COLO668 (cell line): ENCODE measurements around the gene PATJ.

Source experiments
- DNase-seq: peaks from one replicate; lab custom pipeline; 2025; ENCODE audit not compliant: unreplicated experiment; lab: John Stamatoyannopoulos, UW

The PATJ gene

GRCh38 chr1:62043154-62043553 lies 300.9 kb downstream of the PATJ start:
- no peak for DNase-seq

GRCh38 chr1:62045574-62045973 lies 303.3 kb downstream of the PATJ start:
- DNase-seq, result peak; percentile 52

GRCh38 chr1:62046927-62047326 lies 304.6 kb downstream of the PATJ start:
- no peak for DNase-seq

- no peak for DNase-seq
These were observed 307.9 kb downstream of the PATJ start for GRCh38 chr1:62050165-62050564.

GRCh38 chr1:62052946-62053345 lies 310.7 kb downstream of the PATJ start:
- DNase-seq, result no peak

- no peak for DNase-seq
These were observed 311.9 kb downstream of the PATJ start for GRCh38 chr1:62054188-62054587.

GRCh38 chr1:62057230-62057629 lies 314.9 kb downstream of the PATJ start:
- no peak for DNase-seq

GRCh38 chr1:62057641-62058290 lies 315.5 kb downstream of the PATJ start:
- no peak for DNase-seq

- DNase-seq, result no peak
These were observed 316.7 kb downstream of the PATJ start for GRCh38 chr1:62058956-62059355.

GRCh38 chr1:62062087-62062486 lies 319.8 kb downstream of the PATJ start:
- no peak for DNase-seq

GRCh38 chr1:62064829-62065407 lies 322.6 kb downstream of the PATJ start:
- no peak for DNase-seq

- no peak for DNase-seq
These were observed 324.4 kb downstream of the PATJ start for GRCh38 chr1:62066713-62067112.

GRCh38 chr1:62068416-62068843 lies 326.1 kb downstream of the PATJ start:
- no peak for DNase-seq

- no peak for DNase-seq
These were observed 326.7 kb downstream of the PATJ start for GRCh38 chr1:62068978-62069377.

GRCh38 chr1:62070384-62071011 lies 328.2 kb downstream of the PATJ start:
- DNase-seq, result no peak

GRCh38 chr1:62071695-62072094 lies 329.4 kb downstream of the PATJ start:
- no peak for DNase-seq

- no peak for DNase-seq
These were observed 334.0 kb downstream of the PATJ start for GRCh38 chr1:62076286-62076685.

- DNase-seq, result no peak
These were observed 335.5 kb downstream of the PATJ start for GRCh38 chr1:62077821-62078220.

- peak; percentile 39 for DNase-seq
These were observed 340.4 kb downstream of the PATJ start for GRCh38 chr1:62082456-62083363.

- no peak for DNase-seq
These were observed 342.1 kb downstream of the PATJ start for GRCh38 chr1:62084310-62084890.

- DNase-seq, result no peak
These were observed 346.2 kb downstream of the PATJ start for GRCh38 chr1:62088439-62088838.
